Upper lobe of left lung (tissue), 4 donors: Measurements from ENCODE around the gene SEC24C.

Experiments
- CTCF ChIP-seq, 6 experiments: fragments of 450-650 bp in 4 of 6; fragments of 200-600 bp in 2 of 6; sonication (generic) in 2 of 6; IDR thresholded peaks; one replicate each; pipeline ENCODE4 v1.5.1; 2016 to 2019; ENCODE audit warnings: antibody characterized with exemption in 6 of 6
- EP300 ChIP-seq, 4 donors: sonication (generic); formaldehyde crosslinking; IDR thresholded peaks; one replicate each; pipeline ENCODE4 v1.5.1; 2017; ENCODE audit warnings: antibody characterized with exemption in 4 of 4, control low read depth in 2 of 4
- POLR2AphosphoS5 ChIP-seq, 2 donors: sonication (generic); formaldehyde crosslinking; IDR thresholded peaks; one replicate each; pipeline ENCODE4 v1.5.1; 2017; ENCODE audit warnings: antibody characterized with exemption in 2 of 2

GRCh38 chr10:73716251-73716650 is 27.9 kb upstream of the SEC24C start:
- TF ChIP-seq EP300 (IDR thresholded peaks at IDR 0.05) (no peak), CTCF (IDR thresholded peaks at IDR 0.05) (no peak), POLR2AphosphoS5 (IDR thresholded peaks at IDR 0.05) (no peak)
